ENCODE measurements around the gene PCNT. TPM values are rescaled to one million over a fixed set of nuclear protein-coding genes. Genes with fewer than 3 reads are reported as not detected.

The PCNT gene
- total RNA-seq, 2 experiments from 2014 or later = 46.2 to 46.6 TPM

- peak overlapping the region; percentile 96 for H3K27ac Mint-ChIP-seq
- ATAC-seq (no peak), DNase-seq (no peak)
- H3K4me1 Mint-ChIP-seq (ENCODE audit: low read depth) = peaks cover 22% of the 10 kb centered on the region
- no peaks in the 10 kb centered on the region for H3K9me3 Mint-ChIP-seq
- H3K36me3 Mint-ChIP-seq (ENCODE audit: low read depth) = peaks cover 12% of the 10 kb centered on the region
- no peak overlapping the region for H3K4me3 Mint-ChIP-seq
- CTCF ChIA-PET = interaction anchor here (0.9 to 1.4 kb wide), 2 partner anchors 14 to 21 kb away, joined by 3 to 4 read pairs; no protein-coding TSS in a partner anchor
- H3K27me3 Mint-ChIP-seq = no peaks in the 10 kb centered on the region
- POLR2A ChIA-PET = interaction anchor here (0.9 kb wide), 1 partner anchor 13 kb away, joined by 3 read pairs; no protein-coding TSS in a partner anchor
- TF ChIP-seq CTCF (IDR thresholded peaks at IDR 0.05) = no peak
- intact Hi-C loops (cut with micrococcal nuclease) = no loop called here
Observed at GRCh38 chr21:46423546-46424038, 99.6 kb downstream of the PCNT start.

GRCh38 chr21:46424039-46424591 is 100.2 kb downstream of the PCNT start:
- H3K9me3 Mint-ChIP-seq = no peaks in the 10 kb centered on the region
- peaks cover 22% of the 10 kb centered on the region for H3K4me1 Mint-ChIP-seq (ENCODE audit: low read depth)
- no peaks in the 10 kb centered on the region for H3K27me3 Mint-ChIP-seq
- H3K27ac Mint-ChIP-seq = peak overlapping the region; percentile 96
- CTCF ChIA-PET = interaction anchor here (1.4 kb wide), 1 partner anchor 22 kb away, joined by 3 read pairs; no protein-coding TSS in a partner anchor
- DNase-seq (peak; percentile 52), ATAC-seq (peak; percentile 38)
- POLR2A ChIA-PET = interaction anchor here (0.6 to 1.5 kb wide), 3 partner anchors 13 to 34 kb away, joined by 3 to 12 read pairs (median 3); partner anchors contain the start of gene DIP2A
- peaks cover 7% of the 10 kb centered on the region for H3K36me3 Mint-ChIP-seq (ENCODE audit: low read depth)
- no peak overlapping the region for H3K4me3 Mint-ChIP-seq
- intact Hi-C loops (cut with micrococcal nuclease) = no loop called here
- TF ChIP-seq CTCF (IDR thresholded peaks at IDR 0.05) = no peak

GRCh38 chr21:46424621-46425020 is 100.7 kb downstream of the PCNT start:
- ATAC-seq (peak; percentile 31), DNase-seq (peak; percentile 54)
- Mint-ChIP-seq H3K4me3 (peak overlapping the region; percentile 64), H3K36me3 (ENCODE audit: low read depth) (peaks cover 7% of the 10 kb centered on the region), H3K4me1 (ENCODE audit: low read depth) (peaks cover 22% of the 10 kb centered on the region), H3K27me3 (no peaks in the 10 kb centered on the region), H3K9me3 (no peaks in the 10 kb centered on the region), H3K27ac (peak overlapping the region; percentile 96)
- intact Hi-C loops (cut with micrococcal nuclease) = no loop called here
- TF ChIP-seq CTCF (IDR thresholded peaks at IDR 0.05) = no peak
- ChIA-PET POLR2A (interaction anchor here (0.6 to 1.9 kb wide), 6 partner anchors 13 to 108 kb away, joined by 3 to 12 read pairs (median 3); partner anchors contain the start of gene DIP2A), CTCF (interaction anchor here (1.3 kb wide), 1 partner anchor 33 kb away, joined by 3 read pairs; no protein-coding TSS in a partner anchor)

GRCh38 chr21:46425041-46425440 is 101.1 kb downstream of the PCNT start:
- H3K27me3 Mint-ChIP-seq = no peaks in the 10 kb centered on the region

More at GRCh38 chr21:46425041-46425440, 101.1 kb downstream of the PCNT start:
- ChIA-PET POLR2A (interaction anchor here (0.7 to 1.9 kb wide), 7 partner anchors 11 to 109 kb away, joined by 3 to 12 read pairs (median 3); partner anchors contain the start of gene DIP2A), CTCF (interaction anchor here (0.6 to 1.3 kb wide), 2 partner anchors 13 to 33 kb away, joined by 3 read pairs; no protein-coding TSS in a partner anchor)
- H3K27ac Mint-ChIP-seq = peak overlapping the region; percentile 96
- H3K4me3 Mint-ChIP-seq = peak overlapping the region; percentile 64
- intact Hi-C loops (cut with micrococcal nuclease) = no loop called here
- no peaks in the 10 kb centered on the region for H3K9me3 Mint-ChIP-seq
- ATAC-seq (peak; percentile 20), DNase-seq (peak; percentile 34)
- peaks cover 22% of the 10 kb centered on the region for H3K4me1 Mint-ChIP-seq (ENCODE audit: low read depth)
- H3K36me3 Mint-ChIP-seq (ENCODE audit: low read depth) = peaks cover 11% of the 10 kb centered on the region
- TF ChIP-seq CTCF (IDR thresholded peaks at IDR 0.05) = no peak
